SK-N-SH treated with all-trans-retinoic acid at 6 μM for 48 hours (cell line): ENCODE results near the gene TRPM5.

Source experiments
- ATAC-seq: fragments of 200-7000 bp; cut with Tn5 transposase; 3 replicates; pipeline ENCODE4 v1.9.1; 2020; ENCODE audit warnings: mild to moderate bottlenecking, moderate library complexity
- ARNTL ChIP-seq: fragments of 450-650 bp; formaldehyde crosslinking; IDR thresholded peaks from 2 replicates; pipeline ENCODE4 v1.5.0; 2020; ENCODE audit warnings: low read depth, mild to moderate bottlenecking, moderate library complexity, borderline replicate concordance
- BACH2 ChIP-seq: fragments of 250-450 bp; sonication (Bioruptor Pico); IDR thresholded peaks from 2 replicates; pipeline ENCODE4 v1.9.0; 2021; ENCODE audit warnings: mild to moderate bottlenecking, borderline replicate concordance
- CSDC2 ChIP-seq: fragments of 250-450 bp; sonication (Bioruptor Pico); IDR thresholded peaks from 2 replicates; pipeline ENCODE4 v1.5.0; 2020; ENCODE audit warnings: mild to moderate bottlenecking, moderate library complexity
- ESRRG ChIP-seq: fragments of 250-450 bp; sonication (Bioruptor Pico); IDR thresholded peaks from 2 replicates; pipeline ENCODE4 v1.6.1; 2021; ENCODE audit warnings: mild to moderate bottlenecking
- OSR1 ChIP-seq: fragments of 250-450 bp; sonication (Bioruptor Pico); IDR thresholded peaks from 2 replicates; pipeline ENCODE4 v1.8.0; 2022; ENCODE audit warnings: moderate library complexity, mild to moderate bottlenecking, inconsistent platforms
- PPARA ChIP-seq: fragments of 250-450 bp; sonication (Bioruptor Pico); IDR thresholded peaks from 2 replicates; pipeline ENCODE4 v1.5.0; 2020; ENCODE audit warnings: mild to moderate bottlenecking, borderline replicate concordance
- RARB ChIP-seq: fragments of 250-450 bp; sonication (Bioruptor Pico); IDR thresholded peaks from 2 replicates; pipeline ENCODE4 v1.8.0; 2021; ENCODE audit warnings: mild to moderate bottlenecking, moderate library complexity
- SNAI2 ChIP-seq: fragments of 250-450 bp; sonication (Bioruptor Pico); IDR thresholded peaks from 2 replicates; pipeline ENCODE4 v1.5.0; 2020; ENCODE audit warnings: mild to moderate bottlenecking, moderate library complexity
- TCF4 ChIP-seq: fragments of 250-450 bp; sonication (Bioruptor Pico); IDR thresholded peaks from 2 replicates; pipeline ENCODE4 v1.8.0; 2021; ENCODE audit warnings: mild to moderate bottlenecking, moderate library complexity, borderline replicate concordance
- TOX ChIP-seq: fragments of 250-450 bp; sonication (Bioruptor Pico); IDR thresholded peaks from 2 replicates; pipeline ENCODE4 v1.8.0; 2021; ENCODE audit warnings: mild to moderate bottlenecking, moderate library complexity, borderline replicate concordance
- ZC3H10 ChIP-seq: fragments of 250-450 bp; sonication (Bioruptor Pico); IDR thresholded peaks from 2 replicates; pipeline ENCODE4 v1.5.1; 2021; ENCODE audit warnings: mild to moderate bottlenecking, moderate library complexity
- ZFP3 ChIP-seq: fragments of 250-450 bp; sonication (Bioruptor Pico); IDR thresholded peaks from 2 replicates; pipeline ENCODE4 v1.5.0; 2020; ENCODE audit warnings: mild to moderate bottlenecking, moderate library complexity
- ZFP30 ChIP-seq: fragments of 450-650 bp; formaldehyde crosslinking; IDR thresholded peaks from 2 replicates; pipeline ENCODE4 v1.5.0; 2022; ENCODE audit warnings: mild to moderate bottlenecking, moderate library complexity
- ZNF565 ChIP-seq: fragments of 450-650 bp; formaldehyde crosslinking; conservative IDR thresholded peaks from 2 replicates; pipeline ENCODE4 v1.5.0; 2020; ENCODE audit warnings: low read depth, mild to moderate bottlenecking, moderate library complexity
- ZNF70 ChIP-seq: fragments of 450-650 bp; formaldehyde crosslinking; IDR thresholded peaks from 2 replicates; pipeline ENCODE4 v1.5.0; 2020; ENCODE audit warnings: mild to moderate bottlenecking, moderate library complexity
- ZNF8 ChIP-seq: fragments of 450-650 bp; formaldehyde crosslinking; IDR thresholded peaks from 2 replicates; pipeline ENCODE4 v1.5.0; 2020; ENCODE audit warnings: mild to moderate bottlenecking, moderate library complexity
- TF ChIP-seq, protein P1 (sequence below): fragments of 250-450 bp; sonication (Bioruptor Pico); IDR thresholded peaks from 2 replicates; pipeline ENCODE4 v1.5.1; 2021; ENCODE audit warnings: mild to moderate bottlenecking, moderate library complexity
- TF ChIP-seq, protein P2 (sequence below): fragments of 250-450 bp; sonication (Bioruptor Pico); IDR thresholded peaks from 2 replicates; pipeline ENCODE4 v1.5.1; 2020; ENCODE audit warnings: low read depth, mild to moderate bottlenecking, moderate library complexity
- TF ChIP-seq, protein P3 (sequence below): fragments of 250-450 bp; sonication (Bioruptor Pico); IDR thresholded peaks from 2 replicates; pipeline ENCODE4 v1.5.0; 2020; ENCODE audit warnings: mild to moderate bottlenecking, moderate library complexity
- TF ChIP-seq, protein P4 (sequence below): fragments of 250-450 bp; sonication (Bioruptor Pico); IDR thresholded peaks from 2 replicates; pipeline ENCODE4 v1.8.0; 2020; ENCODE audit warnings: mild to moderate bottlenecking, moderate library complexity, borderline replicate concordance

The TRPM5 gene

DNA sequence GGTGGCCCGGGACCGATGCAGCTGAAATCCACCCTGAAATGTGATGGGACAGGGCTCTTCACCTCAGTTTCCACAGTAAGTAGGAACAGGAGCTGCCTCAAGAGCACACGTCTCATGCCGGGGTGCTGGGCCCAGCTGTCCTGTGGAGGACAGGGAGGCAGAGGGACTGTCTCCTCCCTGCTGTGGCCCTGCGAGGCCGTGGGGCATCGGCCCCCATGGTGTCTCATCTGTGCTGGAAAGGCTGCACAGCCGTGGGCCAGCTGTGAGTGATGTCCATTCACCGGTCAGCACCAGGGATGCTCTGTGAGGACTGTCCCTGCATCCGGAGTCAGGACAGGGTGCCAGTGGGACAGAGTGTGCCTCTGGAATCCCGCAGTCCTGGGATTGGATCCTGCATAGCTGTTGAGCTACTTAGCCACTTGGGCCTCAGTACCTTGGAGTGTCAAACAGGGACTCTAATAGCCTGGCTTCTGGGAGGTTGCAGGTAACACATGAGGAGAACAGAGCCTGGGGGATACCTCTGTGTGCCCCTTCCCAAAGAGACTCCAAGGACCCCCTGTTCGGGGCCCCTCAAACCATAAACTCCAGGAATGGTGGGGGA, 16.5 kb downstream of the TRPM5 start:
- TF ChIP-seq, protein P1, sequence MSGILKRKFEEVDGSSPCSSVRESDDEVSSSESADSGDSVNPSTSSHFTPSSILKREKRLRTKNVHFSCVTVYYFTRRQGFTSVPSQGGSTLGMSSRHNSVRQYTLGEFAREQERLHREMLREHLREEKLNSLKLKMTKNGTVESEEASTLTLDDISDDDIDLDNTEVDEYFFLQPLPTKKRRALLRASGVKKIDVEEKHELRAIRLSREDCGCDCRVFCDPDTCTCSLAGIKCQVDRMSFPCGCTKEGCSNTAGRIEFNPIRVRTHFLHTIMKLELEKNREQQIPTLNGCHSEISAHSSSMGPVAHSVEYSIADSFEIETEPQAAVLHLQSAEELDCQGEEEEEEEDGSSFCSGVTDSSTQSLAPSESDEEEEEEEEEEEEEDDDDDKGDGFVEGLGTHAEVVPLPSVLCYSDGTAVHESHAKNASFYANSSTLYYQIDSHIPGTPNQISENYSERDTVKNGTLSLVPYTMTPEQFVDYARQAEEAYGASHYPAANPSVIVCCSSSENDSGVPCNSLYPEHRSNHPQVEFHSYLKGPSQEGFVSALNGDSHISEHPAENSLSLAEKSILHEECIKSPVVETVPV (CRISPR knock-in tag), result no peak
- TF ChIP-seq PPARA, result no peak
- no peak for TF ChIP-seq OSR1
- no peak for TF ChIP-seq ZC3H10 (CRISPR knock-in tag)
- TF ChIP-seq, protein P2, sequence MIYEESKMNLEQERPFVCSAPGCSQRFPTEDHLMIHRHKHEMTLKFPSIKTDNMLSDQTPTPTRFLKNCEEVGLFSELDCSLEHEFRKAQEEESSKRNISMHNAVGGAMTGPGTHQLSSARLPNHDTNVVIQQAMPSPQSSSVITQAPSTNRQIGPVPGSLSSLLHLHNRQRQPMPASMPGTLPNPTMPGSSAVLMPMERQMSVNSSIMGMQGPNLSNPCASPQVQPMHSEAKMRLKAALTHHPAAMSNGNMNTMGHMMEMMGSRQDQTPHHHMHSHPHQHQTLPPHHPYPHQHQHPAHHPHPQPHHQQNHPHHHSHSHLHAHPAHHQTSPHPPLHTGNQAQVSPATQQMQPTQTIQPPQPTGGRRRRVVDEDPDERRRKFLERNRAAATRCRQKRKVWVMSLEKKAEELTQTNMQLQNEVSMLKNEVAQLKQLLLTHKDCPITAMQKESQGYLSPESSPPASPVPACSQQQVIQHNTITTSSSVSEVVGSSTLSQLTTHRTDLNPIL (CRISPR knock-in tag), result no peak
- TF ChIP-seq ESRRG (CRISPR knock-in tag), result no peak
- TF ChIP-seq TOX (CRISPR knock-in tag), result no peak
- TF ChIP-seq ARNTL (CRISPR knock-in tag), result no peak
- TF ChIP-seq SNAI2 (CRISPR knock-in tag), result no peak
- TF ChIP-seq ZNF8 (CRISPR knock-in tag), result no peak
- no peak for TF ChIP-seq ZFP30 (CRISPR knock-in tag)
- no peak for TF ChIP-seq BACH2 (CRISPR knock-in tag)
- no peak for TF ChIP-seq CSDC2 (CRISPR knock-in tag)
- TF ChIP-seq RARB (CRISPR knock-in tag), result no peak
- no peak for TF ChIP-seq TCF4
- TF ChIP-seq, protein P3, sequence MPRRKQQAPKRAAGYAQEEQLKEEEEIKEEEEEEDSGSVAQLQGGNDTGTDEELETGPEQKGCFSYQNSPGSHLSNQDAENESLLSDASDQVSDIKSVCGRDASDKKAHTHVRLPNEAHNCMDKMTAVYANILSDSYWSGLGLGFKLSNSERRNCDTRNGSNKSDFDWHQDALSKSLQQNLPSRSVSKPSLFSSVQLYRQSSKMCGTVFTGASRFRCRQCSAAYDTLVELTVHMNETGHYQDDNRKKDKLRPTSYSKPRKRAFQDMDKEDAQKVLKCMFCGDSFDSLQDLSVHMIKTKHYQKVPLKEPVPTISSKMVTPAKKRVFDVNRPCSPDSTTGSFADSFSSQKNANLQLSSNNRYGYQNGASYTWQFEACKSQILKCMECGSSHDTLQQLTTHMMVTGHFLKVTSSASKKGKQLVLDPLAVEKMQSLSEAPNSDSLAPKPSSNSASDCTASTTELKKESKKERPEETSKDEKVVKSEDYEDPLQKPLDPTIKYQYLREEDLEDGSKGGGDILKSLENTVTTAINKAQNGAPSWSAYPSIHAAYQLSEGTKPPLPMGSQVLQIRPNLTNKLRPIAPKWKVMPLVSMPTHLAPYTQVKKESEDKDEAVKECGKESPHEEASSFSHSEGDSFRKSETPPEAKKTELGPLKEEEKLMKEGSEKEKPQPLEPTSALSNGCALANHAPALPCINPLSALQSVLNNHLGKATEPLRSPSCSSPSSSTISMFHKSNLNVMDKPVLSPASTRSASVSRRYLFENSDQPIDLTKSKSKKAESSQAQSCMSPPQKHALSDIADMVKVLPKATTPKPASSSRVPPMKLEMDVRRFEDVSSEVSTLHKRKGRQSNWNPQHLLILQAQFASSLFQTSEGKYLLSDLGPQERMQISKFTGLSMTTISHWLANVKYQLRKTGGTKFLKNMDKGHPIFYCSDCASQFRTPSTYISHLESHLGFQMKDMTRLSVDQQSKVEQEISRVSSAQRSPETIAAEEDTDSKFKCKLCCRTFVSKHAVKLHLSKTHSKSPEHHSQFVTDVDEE (CRISPR knock-in tag), result no peak
- no peak for TF ChIP-seq ZNF70 (CRISPR knock-in tag)
- no peak for TF ChIP-seq ZFP3 (CRISPR knock-in tag)
- no peak for TF ChIP-seq ZNF565 (CRISPR knock-in tag)
- ATAC-seq, result no peak

DNA sequence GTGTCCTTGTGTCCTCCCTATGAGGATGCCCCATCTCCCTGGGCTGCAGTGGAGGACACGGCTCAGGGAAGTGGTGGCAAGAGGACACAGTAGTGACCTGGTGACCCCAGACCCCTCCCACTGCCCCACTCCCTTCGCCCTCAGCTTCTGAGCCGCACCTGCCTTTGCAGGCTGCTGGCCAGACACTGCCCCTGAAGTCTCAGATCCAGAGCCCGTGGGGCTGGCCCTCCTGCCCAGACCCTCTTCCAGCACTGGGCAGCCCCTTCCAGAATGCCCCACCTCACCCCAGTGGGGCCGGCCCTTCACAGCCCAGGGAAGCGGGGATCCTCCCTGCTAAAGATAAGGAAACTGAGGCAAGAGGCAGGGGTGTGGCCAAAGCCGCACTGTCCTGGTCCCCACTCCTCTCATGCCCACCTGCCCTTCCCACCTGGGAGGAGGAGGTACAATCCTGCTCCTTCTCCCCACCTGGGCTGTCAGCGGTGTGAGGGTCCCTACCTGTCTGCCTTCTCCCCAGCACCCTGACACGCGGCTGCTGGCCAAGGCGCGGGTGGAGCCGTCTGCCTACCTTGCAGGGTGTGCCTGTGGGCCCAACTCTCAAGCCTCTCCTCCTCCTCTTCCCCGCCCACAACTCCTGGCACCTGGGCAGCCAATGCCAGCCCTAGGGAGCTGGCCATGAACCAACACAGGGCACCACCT, 17.3 kb downstream of the TRPM5 start:
- TF ChIP-seq ARNTL (CRISPR knock-in tag), result no peak
- no peak for TF ChIP-seq OSR1
- TF ChIP-seq ZNF70 (CRISPR knock-in tag), result no peak
- TF ChIP-seq, protein P1 (CRISPR knock-in tag), result no peak
- no peak for TF ChIP-seq ESRRG (CRISPR knock-in tag)
- TF ChIP-seq PPARA, result no peak
- TF ChIP-seq TCF4, result no peak
- TF ChIP-seq RARB (CRISPR knock-in tag), result no peak
- no peak for TF ChIP-seq SNAI2 (CRISPR knock-in tag)
- no peak for TF ChIP-seq ZFP3 (CRISPR knock-in tag)
- no peak for TF ChIP-seq TOX (CRISPR knock-in tag)
- TF ChIP-seq, protein P4, sequence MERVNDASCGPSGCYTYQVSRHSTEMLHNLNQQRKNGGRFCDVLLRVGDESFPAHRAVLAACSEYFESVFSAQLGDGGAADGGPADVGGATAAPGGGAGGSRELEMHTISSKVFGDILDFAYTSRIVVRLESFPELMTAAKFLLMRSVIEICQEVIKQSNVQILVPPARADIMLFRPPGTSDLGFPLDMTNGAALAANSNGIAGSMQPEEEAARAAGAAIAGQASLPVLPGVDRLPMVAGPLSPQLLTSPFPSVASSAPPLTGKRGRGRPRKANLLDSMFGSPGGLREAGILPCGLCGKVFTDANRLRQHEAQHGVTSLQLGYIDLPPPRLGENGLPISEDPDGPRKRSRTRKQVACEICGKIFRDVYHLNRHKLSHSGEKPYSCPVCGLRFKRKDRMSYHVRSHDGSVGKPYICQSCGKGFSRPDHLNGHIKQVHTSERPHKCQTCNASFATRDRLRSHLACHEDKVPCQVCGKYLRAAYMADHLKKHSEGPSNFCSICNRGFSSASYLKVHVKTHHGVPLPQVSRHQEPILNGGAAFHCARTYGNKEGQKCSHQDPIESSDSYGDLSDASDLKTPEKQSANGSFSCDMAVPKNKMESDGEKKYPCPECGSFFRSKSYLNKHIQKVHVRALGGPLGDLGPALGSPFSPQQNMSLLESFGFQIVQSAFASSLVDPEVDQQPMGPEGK, result no peak
- ATAC-seq, result no peak

DNA sequence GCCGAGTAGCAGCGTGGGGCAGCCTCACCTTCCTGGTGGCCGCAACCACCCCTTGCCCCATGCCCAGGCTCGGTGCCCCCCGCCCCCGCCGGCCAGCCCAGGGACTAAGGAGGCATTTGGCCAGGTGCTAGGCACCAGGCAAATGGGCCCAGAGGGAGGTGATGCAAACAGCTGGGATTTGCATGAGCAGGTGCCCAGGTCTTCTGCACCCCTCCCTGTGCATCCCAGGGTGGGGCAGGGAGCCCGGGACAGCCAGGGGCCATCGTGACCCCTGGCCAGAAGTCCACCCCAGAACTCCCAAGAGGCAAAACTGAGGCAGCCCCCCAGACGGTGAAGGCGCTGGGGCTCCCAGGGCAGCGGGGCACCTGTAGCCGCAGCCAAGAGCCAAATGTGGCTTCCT, 18.1 kb downstream of the TRPM5 start:
- TF ChIP-seq, protein P3 (CRISPR knock-in tag), result no peak
- TF ChIP-seq CSDC2 (CRISPR knock-in tag) (no peak), ZNF8 (CRISPR knock-in tag) (no peak), ESRRG (CRISPR knock-in tag) (no peak)
- ATAC-seq, result no peak
